ENCODE measurements around the gene CABLES1. TPM values are rescaled to one million over a fixed set of nuclear protein-coding genes. Genes with fewer than 3 reads are reported as not detected.

CABLES1 gene
- polyA plus RNA-seq, 1 donor, result 7.2 TPM

DNA sequence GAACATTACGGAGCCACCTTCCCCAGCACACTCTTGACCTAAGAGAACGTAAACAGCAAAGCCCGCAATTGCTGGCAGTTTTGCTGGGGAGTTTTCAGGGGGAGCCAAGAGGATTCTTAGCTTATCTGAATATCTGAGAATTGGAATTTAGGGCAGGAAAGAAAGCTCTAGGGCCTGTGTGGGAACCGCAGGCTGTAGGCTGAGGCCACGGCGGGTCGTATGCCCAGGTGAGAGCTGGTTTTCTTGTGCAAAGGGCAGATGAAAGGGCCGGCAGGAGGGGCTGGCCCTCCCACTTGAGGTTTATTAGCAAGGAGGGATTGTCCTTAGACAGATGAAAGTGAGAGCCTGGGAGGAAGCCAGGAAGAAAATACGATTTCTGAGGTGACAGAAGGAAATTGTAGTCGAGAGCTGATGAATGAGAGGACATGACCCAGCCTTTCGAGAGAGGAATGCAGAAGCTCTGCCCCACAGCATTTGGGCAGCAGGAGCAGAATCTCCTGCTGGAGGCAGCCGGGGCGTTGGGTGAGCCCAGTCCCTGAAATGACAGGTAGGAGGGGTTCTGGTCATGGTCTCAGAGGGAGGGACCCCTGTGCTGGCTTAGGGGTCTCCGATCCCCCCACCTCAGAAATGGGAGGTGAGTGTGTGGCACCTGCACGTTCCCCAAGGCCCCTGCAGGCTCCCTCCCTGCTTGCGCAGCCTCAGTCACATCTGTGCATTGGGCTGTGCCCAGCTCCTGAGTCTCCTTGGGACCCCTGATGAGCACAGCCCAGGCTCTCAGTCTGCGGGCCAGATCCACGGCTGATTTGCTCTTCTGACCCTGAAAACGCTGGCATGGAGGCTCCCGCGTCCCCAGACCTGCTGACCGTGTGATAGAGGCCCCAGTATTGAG is 61.1 kb downstream of the CABLES1 start:
- DNase-seq, result no peak

DNA sequence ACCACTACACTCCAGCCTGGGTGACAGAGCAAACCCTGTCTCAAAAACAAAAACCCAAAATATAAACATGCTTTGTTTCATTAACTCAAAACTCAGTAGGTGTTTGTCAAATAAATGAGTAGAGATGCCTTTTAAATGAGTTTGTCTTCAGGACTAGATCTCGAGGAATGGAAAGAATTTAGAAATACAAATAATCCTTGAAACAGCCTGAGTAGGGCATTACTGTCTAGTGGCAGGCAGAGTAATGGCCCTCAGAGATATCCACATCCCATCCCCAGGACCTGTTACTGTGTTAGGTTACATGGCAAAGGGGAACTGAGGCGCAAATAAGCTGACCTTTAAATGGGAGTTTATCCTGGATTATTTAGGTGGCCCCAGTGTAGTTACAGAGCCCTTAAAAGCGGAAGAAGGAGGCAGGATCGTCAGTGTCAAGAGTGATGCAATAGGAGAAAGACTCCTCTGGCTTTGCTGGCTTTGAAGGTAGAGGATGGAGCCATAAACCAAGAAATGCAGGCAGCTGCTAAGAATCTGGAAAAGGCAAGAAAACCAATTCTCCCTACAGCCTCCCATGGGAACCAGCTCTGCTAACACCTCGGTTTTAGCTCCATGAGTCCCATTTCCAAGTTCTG is 63.0 kb downstream of the CABLES1 start:
- DNase-seq, result no peak

DNA sequence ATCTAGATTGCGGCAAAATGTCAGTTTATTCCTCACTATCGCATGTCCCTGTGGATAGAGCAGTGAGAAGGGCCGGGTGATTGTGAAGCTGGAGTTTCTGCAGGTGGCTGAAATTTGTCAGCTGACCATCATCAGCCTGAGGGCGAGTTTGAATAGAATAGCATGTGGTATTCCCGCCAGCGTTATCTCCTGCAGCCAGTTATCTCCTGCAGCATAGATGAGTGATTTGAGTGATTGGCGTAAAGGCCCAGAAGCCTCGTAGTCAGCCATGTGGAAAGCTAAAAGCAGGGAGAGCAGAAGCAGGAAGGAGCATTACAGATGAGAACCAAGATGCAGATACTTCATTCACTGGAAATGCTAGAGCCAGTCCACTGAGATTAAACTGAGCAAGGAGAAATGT is 65.5 kb downstream of the CABLES1 start:
- no peak for DNase-seq

DNA sequence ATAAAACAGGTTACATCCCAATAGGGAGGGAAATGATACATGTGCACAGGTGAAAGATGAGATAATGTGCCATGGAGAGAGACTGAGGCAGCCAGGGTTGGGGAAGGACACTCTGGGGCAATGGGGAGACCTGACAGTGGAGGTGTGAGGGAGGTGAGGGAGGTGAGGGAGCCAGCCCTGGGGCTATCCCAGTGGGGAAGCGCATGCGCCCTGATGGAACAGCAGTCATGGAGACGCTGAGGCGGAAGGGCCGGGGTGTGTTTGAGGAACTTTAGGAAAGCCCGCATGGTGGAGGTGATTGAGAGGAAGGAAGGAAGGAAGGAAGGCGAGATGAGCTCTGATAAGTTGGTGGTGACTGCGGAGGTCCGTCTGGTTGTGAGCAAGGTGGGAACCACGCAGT is 66.5 kb downstream of the CABLES1 start:
- DNase-seq, result no peak

DNA sequence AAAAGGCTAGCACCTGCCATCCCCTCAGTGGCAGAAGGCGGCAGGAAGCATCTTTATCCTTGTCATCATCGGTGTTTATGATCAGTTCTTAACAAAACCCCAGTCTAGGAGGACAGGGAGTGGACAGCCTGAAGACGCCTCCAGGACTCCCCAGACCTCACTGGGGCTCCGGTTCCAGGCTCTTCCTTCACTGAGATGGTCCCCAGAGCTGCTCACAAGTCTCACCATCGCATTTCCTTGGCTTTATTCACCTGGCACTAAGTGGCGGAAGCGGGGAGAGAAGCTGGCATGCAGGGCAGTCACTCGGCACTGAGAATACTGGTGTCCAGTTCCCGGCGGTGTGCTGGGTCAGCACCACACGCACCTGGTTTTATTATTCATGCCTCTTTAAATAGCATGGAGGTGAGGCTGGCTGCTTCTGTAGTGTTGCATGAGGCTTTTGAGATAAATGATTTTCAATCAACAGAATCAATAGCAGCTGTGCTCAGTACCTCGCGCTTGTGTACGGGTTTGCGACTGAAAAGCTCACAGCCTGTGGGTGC is 68.7 kb downstream of the CABLES1 start:
- no peak for DNase-seq

DNA sequence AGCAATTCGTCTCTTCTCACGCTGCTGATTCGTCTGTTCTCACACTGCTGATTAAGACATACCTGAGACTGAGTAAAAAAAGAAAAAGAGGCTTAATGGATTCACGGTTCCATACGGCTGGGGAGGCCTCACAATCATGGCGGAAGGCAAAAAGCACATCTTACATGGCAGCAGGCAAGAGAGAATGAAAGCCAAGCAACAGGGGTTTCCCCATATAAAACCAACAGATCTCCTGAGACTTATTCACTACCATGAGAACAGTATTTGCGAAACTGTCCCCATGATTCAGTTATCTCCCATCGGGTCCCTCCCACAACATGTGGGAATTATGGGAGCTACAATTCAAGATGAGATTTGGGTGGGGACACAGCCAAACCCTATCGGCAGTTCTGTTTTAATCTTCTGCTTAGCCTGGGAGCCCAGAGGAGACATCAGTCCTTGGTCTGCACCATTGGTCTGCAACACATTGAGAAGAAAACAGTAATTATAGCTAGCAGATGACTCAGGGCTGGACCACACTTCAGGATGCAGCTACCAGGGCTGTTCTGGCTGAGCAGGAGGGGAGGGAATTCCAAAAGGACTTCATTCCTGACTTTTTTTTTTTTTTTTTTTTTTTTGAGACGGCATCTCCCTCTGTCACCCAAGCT is 69.4 kb downstream of the CABLES1 start:
- DNase-seq, result no peak

DNA sequence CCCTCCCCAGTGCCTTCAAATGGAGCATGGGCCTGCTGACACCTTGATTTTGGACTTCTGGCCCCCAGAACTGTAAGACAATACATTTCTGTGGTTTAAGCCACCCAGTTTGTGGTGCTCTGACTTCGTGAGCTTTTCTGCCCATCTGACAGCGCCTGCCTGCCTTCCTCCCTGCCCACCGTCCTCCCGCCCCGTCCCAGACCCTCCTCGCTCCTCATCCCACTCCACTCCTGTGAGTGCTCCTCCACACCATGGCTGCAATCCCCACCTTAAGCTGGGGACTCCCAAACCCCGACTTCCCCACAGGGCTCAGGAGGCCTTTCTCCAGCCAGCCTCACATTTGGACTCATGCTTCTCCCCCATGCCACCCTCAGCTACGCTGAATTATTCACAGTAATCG is 70.7 kb downstream of the CABLES1 start:
- no peak for DNase-seq

DNA sequence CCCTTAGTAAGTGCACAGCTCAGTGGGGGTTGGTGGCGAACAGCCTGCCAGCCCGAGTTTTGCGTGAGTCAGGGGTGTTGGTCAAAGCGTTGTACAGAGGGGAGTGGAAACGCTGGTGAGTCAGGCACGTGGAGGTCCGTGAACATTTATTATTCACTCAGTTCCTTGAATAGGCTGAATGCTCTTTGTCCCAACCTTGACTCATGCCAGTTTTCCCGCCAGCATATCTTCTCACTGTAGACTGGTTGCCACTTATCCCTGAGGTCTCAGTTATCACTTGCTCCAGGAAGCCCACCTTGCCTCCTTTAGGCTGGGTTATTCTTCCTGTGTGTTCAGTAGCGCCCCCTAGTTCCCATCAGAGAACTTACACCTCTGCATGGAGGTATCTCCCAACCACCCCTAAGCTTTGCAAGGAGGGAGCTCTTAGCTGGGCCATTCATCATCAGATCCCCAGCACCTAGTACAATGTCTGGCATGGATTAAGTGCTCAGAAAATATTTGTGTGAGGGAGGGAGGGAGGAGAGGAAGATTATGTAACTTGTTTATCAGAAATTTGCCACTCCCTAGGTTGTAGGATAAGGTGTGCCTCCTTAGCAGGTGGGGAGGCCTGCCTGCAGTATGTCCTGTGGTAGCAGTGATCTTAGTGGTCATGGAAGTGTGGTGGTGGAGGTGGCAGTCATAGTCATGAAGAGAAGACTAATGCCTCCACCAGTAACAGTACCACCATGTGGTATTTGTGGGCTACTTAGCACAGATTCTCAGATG is 72.1 kb downstream of the CABLES1 start:
- no peak for DNase-seq

DNA sequence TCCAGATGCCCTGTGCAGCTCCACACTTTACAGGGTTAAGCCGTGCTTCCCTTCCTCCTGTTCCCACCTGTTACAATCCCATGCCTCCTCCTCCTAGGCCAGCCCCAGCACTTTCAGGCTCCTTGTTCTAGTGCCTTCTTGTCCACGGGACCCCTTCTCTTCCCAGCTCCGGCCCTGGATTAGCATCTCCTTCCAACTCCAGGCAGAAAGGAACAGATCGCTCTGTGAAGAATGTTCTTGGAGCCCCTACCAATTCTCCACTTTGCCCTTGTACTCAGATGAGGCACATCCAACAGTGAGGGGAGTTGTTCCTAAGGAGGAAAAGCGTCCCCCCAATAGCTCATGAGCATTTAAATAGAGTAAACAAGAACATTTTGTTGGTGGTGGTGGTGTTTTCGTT is 72.7 kb downstream of the CABLES1 start:
- no peak for DNase-seq

DNA sequence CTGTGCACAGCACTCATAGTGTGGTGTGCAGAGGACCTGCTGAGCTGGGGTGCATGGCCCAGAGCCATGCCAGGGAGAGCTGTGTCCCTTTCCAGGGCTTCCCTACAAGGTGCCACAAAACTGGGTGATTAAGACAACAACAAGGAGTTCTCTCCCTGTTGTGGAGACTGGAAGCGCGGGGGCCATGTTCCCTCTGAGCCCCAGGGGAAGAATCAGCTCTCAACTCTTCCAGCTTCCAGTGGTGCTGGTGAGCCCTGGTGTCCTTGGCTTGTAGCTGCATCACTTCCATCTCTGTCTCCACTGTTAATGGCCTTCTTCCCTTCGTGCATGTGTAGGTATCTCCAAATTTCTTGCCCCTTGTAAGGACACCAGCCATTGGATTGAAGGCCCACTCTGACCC is 73.3 kb downstream of the CABLES1 start:
- DNase-seq, result no peak

DNA sequence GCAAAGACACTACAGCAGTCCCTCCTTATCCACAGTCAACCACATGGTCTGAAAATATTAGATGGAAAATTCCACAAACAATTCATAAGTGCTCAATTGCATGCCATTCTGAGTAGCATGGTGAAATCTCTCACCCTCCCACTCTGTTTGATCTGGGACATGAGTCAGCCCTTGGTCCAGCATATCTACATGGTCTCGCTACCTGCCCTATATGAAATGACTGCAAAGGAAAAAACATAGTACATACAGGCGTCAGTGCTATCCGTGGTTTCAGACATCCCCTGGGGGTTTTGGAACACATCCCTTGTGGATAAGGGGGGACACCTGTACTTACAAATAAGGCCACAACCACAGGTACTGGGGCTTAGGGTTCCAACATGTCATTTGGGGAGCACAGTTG is 73.7 kb downstream of the CABLES1 start:
- no peak for DNase-seq

DNA sequence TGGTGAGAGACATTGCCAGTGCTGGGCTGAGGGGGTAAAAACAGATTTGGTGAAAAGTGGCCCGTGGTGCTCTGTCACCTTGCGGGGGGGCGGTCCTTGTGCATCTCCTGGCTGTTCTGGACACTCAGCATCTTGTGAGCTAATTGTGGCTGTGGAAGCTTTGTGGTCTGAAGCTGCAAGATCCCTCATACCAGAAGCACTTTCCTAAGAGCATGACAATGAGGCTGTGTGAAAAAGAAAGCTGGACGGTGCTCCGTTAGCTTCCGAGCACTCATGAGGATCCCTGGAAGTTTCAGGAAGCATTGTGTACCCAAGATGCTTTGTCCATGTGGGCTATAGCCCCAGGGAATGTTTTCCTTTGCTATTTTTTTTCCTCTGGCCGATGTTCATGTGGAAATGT is 74.5 kb downstream of the CABLES1 start:
- DNase-seq, result no peak

DNA sequence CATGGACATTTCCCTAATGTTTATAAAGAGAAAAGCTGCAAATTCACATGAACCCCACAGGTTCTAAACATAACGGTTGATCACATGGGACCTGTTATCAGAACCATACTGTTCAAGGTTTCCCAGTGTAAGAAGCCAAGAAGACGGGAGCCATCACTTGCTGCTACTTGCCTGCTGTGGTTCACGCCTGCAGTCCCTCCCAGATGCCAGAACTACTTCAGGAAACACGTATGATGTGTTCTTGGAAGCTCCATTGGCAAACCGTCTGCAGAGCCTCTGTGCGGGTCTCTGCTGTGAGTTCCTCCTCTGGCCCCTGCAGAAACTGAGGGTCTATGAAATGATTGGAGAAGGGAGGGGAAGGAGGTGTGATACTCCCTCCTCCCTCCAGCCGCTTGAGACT is 75.2 kb downstream of the CABLES1 start:
- no peak for DNase-seq

DNA sequence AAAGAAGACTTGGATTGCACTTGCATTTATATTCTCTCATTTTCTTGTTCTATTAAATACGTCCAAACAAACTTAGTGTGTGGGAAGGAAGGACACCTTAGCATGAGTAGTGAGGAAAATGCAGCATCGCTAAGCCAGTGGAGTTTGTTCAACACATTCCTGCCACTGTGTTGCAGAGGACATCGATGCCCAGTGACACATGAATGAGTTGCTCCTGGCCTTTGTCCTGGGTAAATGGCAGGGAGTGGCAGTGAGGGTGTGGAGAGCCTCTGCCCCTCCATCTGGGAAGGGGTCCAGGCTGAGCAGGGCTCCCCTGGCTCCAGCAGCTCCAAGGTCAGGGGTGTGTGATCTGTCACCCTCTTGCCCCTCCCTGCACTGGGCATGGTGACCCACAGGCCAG is 75.9 kb downstream of the CABLES1 start:
- DNase-seq, result no peak

DNA sequence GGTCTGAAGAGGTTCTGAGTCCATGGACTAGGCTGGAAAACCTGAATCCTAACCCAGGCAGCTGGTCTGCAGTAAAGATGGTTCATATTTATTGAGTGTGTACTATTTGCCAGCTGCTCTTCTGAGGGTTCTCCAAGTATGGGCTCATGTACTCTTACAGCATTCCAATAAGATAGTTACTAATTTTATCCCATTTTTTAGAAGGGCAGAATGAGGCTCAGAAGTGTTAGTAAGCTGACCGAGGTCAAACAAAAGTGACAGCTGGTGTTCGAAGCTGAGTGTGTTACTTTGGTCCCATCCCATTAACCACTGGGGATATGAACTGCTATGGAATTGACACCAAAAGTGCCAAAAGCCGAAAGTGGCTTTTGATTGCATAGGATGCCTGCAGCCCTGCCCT is 76.9 kb downstream of the CABLES1 start:
- no peak for DNase-seq

DNA sequence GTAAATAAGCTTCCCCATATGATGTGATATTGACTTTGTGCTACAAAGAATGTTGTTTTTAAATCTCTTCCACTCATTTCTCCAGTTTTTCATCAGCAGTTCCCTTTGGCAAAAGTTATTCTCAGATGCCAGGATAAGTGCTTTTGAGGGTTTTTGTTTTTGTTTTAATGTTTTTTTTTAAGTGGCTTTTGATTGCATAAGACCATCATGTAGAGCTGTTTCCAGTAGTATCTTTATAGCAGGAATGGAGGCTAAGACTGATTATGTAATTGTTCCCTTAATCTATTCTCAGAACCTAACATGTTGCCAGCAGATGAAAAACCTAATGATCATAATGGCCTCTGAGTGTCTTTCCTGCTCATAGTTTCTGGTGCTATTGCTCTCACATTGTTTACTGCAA is 77.9 kb downstream of the CABLES1 start:
- no peak for DNase-seq

DNA sequence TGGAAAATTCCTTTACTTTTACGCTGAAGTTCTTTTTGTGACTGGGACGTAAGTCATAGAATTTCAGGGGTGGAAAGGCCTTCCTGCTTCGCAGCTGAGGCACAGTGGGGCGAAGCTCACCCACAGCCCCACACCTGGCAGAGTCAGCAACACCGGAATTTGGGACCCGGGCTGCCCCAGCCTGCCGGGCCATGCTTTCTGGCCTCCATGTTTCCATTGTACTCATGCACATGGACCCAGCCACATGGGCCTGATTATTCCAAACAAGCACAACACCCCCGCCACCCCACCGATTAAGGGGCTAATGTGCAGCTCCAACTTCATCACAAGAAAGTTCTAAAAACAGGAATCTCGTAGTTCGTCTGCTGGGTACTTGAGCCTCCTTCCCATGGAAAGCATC is 82.5 kb downstream of the CABLES1 start:
- no peak for DNase-seq

DNA sequence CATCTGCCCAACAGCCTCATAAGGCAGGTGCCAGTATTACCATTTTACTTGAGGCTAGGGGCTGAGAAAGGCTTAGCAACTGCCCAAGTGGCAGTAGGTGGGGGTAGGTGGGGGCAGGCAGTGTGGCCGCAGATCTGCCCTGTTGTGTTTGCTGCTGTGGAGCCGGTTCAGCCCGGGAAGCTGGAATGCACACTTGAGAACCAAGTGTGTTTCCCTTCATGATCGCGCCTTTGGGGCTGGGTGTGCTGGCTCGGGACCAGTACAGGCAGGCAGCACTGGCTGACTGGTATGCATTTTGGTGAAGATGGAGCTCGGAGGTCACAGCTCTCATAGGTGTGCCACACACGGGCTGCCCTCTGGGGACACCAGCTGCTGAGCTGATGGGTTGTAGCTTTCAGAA is 85.1 kb downstream of the CABLES1 start:
- no peak for DNase-seq

DNA sequence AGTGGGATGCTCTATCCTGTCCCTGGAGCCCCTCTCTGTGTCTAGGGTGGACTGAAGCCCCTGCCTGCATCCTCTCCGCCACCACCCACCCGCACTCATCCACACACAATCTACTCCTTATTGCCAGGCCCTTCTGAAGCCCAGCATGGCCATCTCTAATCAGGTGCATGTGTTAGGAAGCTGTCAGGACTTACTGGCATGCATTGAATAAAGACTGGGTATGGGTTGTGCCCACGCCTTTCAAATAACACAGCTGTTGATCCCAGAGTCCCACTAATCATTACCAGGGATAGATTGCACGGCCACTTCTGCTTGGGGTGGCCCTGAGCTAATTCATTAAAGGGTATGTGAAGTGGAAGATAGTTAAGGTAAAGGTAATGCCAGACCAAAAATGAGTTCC is 88.4 kb downstream of the CABLES1 start:
- no peak for DNase-seq

DNA sequence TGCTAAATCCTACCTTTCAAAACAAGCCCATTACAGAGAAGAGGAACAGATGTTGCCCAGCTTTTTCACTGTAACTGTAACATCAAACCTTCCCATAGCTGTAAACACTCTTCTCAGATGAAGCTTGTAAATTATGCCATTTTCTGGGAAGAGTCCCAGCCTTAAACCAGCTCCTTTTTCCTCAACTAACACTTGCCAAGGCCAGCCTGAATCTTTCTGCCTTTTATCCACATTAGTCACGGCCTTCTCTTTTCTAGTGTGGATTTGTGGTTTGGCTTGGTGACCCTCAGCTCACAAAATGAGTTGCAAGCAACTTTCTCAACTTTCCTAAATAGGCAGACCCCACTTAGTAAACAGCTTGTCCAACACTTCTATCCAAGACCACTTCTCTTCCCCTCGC is 90.2 kb downstream of the CABLES1 start:
- DNase-seq, result no peak

DNA sequence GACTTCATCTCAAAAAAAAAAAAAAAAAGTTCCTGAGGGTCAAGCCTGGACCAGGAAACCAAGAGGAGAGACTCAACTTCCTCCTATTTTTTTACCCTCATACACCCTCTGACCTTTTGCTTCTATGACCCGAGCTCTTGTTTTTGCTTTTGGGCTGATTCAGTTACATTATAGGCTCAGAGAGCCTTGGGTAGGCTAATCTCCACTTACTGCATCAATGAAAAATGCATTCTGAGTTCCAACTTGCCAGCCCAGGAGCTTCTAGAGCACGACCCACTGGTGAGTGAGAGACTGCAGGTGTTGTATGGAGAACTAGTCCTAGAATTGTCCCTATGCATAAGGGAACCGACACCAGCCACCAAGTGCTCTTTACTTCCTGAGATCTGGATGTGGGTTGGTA is 91.1 kb downstream of the CABLES1 start:
- DNase-seq, result no peak

DNA sequence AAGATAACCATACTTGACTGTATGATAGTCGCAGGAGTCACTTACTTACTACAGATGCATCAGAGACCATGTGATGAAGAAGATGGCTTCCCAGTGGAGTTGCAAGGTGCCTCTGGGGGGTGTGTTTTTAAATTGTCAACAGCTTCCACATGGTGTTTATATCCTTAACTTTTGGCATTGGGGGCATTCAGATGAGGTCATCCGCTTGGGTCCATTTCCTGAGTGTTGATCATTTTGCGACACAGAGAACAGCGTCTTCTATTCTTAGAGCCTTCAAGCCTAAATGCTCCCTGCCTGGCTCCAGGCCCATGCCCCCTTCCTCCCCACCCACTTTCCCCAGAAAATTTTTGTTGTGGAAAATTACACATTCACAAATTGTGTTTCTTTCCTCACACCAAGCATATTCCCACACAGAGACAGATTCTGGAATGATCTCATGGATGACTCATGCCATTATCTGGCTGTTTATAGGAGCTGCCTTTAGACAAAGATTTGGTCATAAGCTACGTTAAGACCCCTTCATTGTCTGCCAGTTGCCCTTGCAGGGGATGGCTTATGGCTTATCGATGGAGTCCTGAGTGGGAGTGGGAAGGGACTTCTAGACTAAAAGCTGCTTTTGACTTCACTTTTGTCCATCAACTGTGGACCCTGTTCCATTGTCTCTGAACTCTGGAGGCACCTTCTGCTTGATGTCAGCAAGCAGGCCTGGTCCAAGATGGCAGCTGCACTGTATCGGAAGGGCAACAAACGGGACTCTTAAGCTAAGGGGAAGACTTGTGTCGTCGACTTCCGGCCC is 91.8 kb downstream of the CABLES1 start:
- DNase-seq, result no peak

Measured in hindlimb muscle (tissue), 1 donor.